Right lobe of liver (tissue), 4 donors: ENCODE data around the gene FADS6.

Experiments
- POLR2A ChIP-seq: fragments of 450-650 bp; IDR thresholded peaks from one replicate; pipeline ENCODE4 v1.6.1; 2017; ENCODE audit warnings: antibody characterized with exemption, mild to moderate bottlenecking
- TF ChIP-seq, protein P1 (sequence below), 4 donors: fragments of 200-600 bp in 3 of 4; fragments of 450-650 bp in 1 of 4; IDR thresholded peaks; one replicate each; pipeline versions ENCODE4 v1.5.1 to v1.8.0; 2016 to 2022; ENCODE audit warnings: antibody characterized with exemption in 4 of 4, mild to moderate bottlenecking in 2 of 4
- donor health status: DM: no; HTN: no; CAD: no.
- donor health status: DM: no; HTN: no; CAD: no.
- donor health status: DM: no; HTN: yes; CAD: no.

DNA sequence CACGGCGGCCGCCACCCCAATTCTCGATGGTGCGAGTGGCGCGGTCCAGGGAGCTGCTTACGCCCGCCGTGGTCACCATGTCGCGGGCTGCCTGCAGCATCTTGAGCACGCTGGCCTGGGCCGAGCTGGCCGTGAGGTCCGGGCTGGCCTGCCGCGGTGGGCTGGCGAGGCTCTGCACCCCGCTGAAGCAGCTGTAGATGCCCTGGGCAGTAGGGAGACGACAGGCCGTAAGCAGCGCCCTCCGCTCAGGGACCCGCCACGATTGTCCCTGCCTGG lies 50.1 kb downstream of the FADS6 start:
- TF ChIP-seq POLR2A, result no peak
- TF ChIP-seq, protein P1, sequence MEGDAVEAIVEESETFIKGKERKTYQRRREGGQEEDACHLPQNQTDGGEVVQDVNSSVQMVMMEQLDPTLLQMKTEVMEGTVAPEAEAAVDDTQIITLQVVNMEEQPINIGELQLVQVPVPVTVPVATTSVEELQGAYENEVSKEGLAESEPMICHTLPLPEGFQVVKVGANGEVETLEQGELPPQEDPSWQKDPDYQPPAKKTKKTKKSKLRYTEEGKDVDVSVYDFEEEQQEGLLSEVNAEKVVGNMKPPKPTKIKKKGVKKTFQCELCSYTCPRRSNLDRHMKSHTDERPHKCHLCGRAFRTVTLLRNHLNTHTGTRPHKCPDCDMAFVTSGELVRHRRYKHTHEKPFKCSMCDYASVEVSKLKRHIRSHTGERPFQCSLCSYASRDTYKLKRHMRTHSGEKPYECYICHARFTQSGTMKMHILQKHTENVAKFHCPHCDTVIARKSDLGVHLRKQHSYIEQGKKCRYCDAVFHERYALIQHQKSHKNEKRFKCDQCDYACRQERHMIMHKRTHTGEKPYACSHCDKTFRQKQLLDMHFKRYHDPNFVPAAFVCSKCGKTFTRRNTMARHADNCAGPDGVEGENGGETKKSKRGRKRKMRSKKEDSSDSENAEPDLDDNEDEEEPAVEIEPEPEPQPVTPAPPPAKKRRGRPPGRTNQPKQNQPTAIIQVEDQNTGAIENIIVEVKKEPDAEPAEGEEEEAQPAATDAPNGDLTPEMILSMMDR (IDR thresholded peaks at IDR 0.05), result no peak
